Fibroblast of skin of left quadriceps (primary cell): Measurements from ENCODE around the gene ASB12.
"Not testable (repeated sequence)": the region's sequence is repeated elsewhere in the genome, so short reads cannot be mapped to it uniquely, and the experiment has no call there.

Experiments used
- DNase-seq, 2 experiments: peaks; one replicate each; pipeline ENCODE4 v3.0.0-alpha.2; 2013; ENCODE audit warnings: low read depth in 2 of 2

ASB12 gene, protein sequence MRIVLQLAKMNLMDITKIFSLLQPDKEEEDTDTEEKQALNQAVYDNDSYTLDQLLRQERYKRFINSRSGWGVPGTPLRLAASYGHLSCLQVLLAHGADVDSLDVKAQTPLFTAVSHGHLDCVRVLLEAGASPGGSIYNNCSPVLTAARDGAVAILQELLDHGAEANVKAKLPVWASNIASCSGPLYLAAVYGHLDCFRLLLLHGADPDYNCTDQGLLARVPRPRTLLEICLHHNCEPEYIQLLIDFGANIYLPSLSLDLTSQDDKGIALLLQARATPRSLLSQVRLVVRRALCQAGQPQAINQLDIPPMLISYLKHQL

DNA sequence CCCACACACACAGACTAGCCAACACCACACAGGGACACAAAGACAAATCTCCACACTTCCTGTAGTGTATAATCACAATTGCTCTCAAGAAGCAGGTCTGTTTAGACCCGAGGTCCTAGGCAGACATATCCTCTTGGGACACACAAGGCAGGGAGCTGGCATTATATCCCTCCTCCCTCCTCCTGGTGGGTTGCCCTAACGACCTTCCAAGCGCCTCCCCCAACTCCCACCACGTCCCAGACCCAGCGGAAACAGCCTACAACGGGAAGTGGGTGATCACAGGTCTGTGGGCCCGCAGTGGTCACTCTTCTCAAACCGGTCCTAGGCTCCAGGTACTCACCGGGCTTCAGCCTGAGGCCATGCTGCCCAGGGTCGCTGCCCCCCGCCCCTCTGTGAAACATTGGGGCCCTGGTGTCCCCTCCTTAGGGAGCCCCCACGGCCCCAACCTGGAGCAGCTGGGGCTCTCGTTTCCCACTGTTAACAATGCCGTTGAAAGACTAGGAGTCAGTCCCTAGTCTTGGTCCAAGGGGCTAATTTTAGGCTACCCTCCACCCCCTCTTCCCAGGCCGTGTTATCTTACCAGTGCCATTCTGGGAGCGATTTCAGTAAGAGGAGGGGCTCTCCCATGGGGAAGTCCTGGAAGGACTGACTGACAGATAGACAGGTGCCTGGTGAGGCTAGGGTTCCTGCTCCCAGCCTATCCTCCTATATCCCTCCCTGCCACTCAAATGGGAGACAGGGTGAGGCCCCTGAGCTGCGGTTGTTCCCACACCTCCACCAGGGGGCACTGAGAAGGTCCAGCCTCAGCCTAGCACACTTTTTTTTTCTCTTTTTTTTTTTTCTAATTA lies at the start of gene ASB12:
Gene ASB12 (minus strand): TSS at position 485 of the 848 bp plus-strand sequence. CDS start 4,957 bp downstream, outside the sequence.
- no peak for DNase-seq

DNA sequence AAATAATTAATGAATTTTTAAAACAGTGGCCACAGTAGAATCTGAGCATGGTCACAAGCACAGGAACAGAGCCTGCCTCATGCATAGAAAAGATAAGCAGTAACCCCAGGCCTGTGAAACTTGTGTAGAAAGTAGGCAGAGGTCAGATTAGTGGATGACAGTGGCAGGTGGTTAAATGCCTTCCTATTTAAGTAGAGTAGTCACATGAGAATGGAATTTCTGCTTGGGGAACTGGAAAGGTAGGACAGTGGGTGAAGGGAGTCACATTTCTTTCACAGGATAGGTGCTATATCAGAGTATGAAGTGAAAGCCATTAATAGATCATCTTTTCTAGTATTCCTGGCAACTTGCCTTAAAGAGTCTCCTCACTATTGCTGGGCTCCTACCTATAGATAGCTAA lies 34.9 kb upstream of the ASB12 start:
- no peak for DNase-seq

DNA sequence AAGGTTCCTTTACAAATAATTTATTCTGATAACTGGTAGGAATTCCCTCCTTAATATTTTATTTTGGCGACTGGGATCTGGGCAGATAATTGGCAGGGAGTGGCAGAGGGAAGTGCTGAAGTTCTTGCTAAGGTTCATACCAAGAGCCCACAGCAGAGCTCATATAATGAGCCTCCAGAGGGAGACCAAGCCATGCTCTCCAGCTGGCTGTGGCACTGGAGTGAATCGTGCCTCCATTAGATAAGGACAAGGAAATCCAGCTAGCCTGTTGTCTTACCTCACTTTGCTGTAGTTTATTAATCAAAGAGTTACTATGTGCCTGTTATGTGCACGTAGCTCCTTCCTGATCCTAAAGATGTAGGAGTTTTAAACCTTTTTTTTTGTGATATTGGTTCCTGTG lies 1.3 kb downstream of the ASB12 start:
- no peak for DNase-seq

DNA sequence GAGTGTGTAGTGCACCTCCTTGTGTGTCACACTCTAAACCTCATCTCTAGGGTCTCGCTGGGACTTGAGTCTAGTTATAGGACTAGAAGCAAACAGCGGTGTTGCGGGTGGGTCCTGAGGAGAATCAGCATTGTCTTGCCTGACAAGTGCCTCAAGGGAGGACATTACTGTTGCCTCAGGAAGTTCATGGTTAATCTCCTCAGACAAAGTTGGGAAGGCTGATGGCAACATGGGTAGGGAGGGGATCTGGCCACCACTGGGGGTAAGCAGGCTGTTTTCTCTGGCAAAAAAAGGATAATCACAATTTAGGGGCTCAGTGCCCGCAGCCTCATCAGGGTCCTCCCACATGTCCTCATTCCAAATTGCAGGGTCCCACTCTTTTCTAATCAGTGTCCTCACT lies 12.4 kb downstream of the ASB12 start:
- DNase-seq = no peak

DNA sequence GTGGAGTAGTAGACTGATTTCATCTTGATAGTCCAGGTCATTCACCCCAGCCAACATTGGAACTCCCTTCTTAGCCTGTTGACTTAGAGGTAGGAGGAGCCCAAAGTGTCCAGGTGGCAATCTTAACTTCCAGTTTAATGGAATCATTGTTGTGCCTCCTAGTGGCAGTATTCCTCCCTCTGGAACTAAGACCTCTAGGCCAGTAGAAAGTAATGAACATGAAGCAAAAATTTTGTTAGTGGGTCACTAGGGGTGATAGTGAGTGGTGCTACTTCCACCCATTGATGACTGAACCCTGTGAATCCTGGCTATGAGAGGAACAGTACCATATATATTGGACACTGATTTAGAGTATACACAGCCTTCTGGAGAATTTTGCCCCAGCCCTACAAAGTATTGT lies 16.4 kb downstream of the ASB12 start:
- DNase-seq = not testable (repeated sequence)

DNA sequence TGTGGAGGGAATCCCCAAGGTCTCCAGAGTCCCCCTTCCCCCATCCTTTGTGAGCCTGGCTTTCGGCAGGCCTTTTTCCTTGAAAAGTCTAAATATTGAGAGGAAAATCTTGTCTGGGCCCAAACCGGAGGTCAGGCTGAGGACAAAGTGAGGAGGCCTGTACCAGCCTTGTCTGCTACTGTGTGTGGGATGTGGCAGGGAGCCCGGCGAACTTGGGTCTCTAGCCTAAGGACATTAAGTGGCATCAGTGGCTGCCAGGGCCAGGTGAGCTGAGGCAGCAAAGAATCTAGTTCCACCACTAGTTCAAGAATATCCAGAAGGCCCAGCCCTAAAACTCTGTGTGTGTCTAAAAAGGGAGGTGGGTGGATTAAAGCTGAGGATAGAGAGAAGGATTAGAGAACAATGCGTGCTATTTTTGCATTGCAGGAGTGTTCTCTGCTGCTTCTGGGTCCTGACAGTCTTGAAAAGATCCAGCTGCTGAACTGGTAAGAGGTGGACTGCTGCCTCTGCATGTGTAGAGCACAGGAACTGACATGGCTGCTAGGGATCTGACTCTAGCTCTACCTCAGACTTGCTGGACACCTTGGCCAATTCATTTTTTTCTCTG lies 23.7 kb downstream of the ASB12 start:
- DNase-seq = no peak

DNA sequence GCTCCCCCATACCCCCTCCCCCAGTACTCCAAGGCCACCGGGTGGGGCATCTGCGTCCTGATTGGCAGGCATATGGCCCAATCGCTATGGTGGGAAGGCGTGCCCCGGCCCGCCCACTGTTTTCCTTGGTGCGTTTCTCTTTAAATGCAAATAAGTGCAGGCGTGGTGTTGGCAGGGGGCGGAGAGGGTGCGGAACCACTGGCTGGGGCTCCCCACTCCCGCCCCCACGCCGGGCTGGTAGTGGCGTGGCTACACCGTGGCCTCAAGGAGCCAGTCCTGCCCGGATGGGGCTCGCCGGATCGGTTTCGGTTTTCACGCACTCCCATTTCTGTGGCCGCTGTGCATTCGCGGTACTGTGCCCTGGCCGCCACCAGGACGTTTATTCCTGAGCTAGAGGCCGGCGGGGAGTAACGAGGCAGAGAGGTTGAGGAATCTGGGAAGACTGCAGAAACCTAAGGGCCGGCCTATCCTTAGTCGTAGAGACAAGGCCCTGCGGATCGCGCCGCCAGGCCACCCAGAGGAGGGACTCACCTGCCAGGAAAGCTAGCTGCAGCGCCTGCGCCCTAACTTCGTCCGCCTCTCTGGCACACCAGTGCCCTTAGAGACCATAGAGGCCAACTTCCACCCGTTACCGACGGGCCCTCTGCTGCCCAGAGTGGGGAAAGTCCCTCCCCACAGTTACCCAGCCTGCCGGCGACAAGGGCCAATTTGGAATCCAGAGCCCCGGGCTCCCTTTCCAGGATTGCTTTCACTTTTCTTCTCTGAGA lies 24.5 kb downstream of the ASB12 start:
- DNase-seq = peak; percentile 84 to 87

DNA sequence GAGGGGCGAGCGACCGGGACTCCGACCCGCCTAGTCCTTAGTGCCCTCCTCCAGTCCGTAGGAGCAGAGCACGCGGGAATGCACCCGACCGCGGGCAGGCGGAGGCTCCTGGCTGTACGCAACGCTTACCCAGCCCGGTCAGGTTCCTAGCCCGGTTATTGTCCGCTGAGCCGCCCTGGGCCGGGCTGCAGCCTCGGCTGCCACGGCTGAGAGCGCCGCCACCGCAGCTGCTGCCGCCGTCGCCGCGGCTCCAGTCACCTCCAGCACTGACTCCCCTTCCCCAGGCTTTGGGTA lies 25.0 kb downstream of the ASB12 start, which contains the start of gene AMER1:
Gene AMER1 (minus strand): TSS at position 268 of the 294 bp plus-strand sequence. CDS start 12,422 bp downstream, outside the sequence.
- DNase-seq = no peak

DNA sequence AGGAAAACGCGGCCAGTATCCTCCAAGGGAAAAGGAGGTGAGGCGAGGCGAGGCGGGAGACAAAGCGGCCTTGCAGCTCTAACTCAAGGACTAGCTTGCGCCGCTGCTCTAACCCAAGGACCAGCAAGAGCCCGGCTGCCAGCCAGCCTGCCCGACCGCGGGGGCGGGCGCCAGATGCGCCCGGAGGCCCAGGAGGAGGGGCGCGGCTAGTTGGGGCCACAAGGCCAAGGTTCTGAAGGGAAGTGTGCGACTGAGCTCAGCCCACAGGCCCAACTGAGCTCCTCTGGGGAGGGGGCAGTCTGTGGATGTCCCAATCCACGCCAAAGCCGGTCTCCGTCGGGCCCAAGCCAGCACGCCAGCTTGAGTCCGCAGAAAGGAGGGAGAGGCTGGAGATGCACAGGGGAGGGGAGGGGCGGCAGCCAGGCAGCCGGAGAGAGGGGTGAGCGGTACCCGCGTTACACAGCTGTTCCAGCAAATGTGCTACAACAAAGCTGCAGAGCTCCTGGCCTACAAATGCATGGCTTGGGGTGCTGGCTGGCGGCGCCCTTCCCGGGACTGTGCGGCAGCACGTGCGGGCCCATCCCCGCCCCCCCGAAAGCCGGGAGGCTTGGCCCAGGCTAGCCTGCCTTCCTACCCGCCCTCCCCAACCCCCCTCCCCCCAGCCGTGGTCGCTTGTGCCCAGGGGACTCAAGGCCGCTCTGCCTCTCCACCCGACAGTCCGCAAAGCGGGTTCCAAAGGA lies 25.5 kb downstream of the ASB12 start:
- no peak for DNase-seq

DNA sequence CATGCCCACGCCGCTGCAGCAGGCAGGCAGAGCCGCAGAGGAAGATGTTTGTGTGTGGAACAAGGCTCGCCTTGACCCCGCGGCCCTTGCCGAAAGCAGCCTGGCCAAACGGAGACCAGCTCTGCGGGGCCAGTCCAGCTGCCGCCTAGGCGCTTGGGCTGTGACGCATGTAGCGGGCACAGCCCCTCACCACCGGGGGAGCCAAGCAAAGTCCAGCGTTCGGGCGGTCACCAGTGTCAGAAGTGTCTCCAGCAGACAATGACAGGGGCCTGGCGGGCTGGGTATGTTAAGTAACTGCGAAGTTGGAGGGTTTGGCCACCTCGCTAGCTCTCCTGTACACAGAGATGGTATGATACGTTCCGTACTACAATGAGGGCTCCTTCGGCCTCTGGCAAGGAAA lies 26.2 kb downstream of the ASB12 start:
- no peak for DNase-seq

DNA sequence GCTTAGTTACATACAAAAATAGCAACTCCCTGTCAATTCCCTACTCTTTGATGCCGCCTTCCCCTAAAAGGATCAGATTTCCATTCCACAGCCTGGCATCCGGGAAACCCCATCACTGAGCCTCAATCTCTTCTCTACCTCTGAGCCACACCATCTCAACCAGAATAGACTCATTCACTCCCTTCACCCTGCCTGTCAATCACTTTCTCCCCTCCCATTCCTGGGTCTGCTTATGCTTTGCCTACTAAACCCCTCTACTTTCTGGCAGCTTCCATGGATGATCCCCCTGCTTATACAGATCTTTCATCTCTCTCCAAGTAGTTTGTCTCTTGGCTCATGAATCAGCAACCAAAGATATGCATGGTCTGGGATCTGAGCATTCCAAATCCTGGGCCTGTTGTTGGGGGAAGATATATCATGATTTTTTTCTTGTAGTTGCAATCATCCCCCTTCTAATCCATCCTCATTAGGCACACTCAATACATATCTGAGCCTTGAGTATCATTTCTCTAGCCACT lies 27.5 kb downstream of the ASB12 start:
- peak; percentile 17 to 26 for DNase-seq

DNA sequence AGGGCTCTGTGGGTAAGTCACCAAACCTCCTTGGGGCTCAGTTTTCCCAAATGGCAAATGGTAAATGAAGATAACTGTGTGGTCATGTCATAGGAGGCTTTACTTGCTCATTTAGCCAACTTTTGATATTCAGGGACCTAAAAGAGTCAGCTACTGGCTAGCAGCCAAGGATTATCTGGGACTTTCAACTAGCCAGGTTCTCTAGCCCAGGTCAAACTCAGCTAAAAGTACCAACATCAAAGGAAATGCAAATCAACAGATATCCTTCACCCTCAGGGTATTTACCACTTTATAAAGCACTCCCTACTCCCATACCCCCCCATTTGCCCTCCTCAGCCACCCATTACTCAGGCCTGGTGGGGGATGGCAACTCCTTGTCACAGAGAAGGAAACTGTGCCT lies 32.4 kb downstream of the ASB12 start:
- no peak for DNase-seq

DNA sequence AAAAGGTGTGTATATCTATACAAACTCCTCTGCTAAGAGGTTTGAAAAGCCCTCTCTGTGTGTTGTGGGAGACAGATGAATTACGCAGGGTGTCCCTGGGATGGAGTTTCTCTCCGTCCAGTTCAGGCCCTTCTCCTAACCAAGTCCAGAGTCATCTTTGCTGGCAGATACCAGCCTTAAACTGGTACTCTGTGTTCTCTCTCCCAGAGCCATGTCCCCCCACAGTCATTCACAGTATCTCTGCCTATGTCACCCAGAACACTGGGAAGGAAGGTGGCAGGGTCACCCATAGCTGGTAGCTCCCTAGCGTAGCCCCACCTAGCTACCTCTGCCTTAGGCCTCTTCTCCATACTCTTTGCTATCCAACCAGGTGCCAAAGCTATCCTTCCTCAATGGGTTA lies 33.8 kb downstream of the ASB12 start:
- no peak for DNase-seq

DNA sequence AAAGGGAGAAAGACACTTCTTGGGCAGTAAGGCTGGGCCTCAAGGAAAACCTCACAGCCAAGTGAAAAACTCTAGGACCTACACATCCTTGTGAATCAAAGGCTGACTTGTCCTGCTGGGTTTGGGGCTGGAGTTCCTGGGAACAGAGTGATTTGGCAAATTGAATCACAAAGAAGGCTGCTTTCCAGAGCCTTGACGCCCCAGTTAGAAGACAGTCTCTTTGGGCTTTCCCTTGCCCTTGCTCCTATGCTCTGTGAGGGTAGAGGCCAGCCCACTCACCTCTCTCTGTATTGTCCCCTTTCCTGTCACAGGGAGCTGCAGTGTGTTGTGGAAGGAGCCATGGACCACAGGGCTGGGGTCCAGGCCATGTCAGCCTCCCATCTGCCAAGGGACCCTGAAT lies 34.5 kb downstream of the ASB12 start:
- DNase-seq = no peak

DNA sequence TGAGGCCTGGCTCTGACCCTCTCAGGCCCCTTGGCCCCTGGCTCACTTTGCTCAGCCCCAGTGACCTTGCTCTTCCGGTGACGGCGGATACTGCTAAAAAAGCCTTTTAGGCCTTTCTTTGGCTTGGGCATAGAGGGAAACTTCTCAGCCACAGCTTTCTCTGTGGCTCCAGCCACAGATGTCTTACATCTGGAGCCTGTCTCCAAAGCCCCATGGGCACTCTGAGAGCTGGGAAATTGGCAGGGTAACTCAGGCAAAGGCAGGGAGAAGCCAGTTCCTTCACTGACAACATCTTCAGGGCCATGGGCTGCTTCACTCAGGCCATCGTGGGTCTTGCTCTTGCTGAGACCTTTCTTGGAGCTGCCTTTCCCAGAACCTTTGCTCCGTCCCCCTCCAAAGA lies 37.7 kb downstream of the ASB12 start:
- DNase-seq = no peak

DNA sequence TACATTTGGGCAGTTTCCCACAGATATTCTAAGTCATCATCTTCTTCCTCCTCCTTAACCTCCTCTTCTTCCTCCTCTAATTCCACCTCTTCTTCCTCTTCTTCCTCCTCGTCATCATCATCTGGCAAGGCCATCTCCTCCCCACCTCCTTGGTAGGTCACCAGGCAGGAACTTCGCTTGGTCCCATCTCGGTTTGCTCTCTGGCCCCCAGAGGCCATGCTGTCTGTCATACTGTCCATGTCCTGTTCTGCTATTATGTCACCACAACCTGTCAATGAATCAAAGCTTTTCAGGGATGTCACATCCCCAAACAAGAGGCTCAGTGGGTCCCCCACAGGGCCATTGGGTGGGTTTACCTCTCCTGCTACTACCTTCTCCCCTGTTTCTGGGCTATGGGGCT lies 38.4 kb downstream of the ASB12 start:
- DNase-seq = no peak

DNA sequence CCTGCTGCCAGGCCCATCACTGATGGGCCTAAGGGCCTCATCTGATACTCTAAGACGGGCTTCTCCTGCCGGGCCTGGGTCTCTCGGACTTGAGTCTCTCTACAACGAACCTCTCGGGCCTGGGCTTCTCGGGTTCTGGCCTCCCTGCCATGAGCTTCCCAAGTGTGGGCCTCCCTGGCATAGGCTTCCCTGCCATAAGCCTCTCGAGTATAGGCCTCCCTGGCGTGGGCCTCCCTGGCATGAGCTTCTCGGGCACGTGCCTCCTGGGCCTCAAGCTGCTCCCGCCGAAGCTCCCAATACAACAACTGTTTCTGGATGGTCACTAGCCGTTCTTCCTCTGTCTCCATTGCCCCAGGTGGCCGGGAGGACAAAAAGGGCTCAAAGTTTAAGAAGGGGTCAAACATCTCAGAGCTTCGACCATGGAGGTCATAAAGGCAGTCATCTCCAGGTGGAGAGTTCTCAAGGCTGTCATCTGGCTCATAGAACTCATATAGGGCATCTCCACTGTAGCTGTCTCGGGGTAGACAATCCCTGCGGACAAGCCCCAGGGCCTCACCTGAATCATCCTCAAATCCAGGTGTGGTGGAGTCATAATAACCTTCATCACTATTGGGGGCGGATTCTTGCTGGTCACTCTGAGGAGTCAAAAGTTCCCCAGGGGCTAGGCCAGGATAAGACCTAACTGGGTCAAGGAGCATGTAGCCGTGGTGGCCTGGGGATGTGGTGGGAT lies 39.0 kb downstream of the ASB12 start:
- no peak for DNase-seq

DNA sequence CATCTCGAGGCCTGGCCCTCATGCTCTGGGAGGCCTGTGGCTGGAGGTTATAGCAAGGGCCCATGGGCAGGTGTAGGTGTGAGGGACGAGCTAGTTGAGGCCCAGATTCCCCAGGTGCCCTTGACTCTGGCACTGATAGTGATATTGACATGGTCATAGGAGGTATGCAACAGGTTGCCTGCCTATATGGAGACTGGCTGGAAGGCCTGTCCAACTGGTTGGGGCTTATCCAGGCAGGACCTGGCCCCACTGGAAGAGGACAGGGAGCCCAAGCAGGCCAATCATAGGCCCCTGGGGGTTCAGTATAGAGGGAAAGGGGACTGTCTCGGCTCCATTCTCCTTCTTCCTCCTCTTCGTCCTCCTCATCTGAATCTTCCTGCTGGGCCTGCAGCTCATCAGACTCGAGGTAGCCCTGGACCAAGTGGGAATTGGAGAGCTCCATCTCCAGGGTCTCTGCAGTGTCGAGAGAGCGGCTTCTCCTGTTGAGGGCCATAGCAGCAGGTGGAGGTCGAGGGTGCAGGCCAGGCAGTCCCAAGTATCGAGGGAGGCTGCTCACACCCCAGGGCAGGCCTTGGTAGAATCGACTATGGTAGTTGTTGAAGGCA lies 40.2 kb downstream of the ASB12 start:
- no peak for DNase-seq

DNA sequence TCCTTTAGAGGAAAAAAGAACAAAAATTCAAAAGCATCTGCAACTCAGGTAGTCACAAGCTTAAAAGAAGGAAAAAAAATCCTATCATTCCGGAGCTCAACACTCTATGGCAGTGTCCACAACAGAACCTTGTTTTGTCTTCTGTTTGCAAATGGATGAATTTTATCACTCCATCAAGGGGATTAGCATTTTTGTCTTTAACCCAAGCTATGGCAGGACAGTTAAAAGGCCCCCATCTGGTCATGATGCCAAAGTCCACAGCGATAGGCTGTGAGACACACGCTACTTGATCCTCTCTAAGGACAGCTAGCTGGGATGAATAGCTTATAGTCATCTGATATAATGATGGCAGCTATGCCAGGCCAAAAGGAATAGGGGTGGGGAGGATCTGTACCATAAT lies 41.5 kb downstream of the ASB12 start:
- no peak for DNase-seq

DNA sequence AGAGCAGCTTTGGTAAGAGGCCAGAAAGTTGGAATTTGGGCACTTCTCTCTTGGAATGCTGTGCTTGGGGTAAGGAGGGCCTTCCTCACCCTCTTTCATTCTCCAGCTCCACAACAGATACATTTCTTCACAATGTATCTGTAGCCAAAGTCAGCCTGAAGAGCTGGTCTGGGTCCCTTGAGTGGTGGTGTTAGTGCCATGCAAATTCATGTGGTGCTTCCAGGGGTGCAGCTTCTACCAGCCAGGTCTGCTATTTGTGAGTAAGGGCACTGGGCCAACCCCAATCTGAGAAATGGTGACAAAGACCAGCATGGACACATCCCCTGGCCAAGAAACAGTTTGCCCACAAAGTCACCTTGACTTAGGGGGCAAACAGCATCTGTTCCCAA lies 42.7 kb downstream of the ASB12 start:
- DNase-seq = no peak
